ENCODE data around the gene SPANXD.

- TF ChIP-seq CTCF (IDR thresholded peaks at IDR 0.05) (no peak), POLR2A (IDR thresholded peaks at IDR 0.05) (no peak), EP300 (IDR thresholded peaks at IDR 0.05) (no peak), POLR2AphosphoS5 (IDR thresholded peaks at IDR 0.05) (no peak)
Observed at GRCh38 chrX:141669689-141670088, 28.9 kb downstream of the SPANXD start.
